Neutrophil (primary cell): ENCODE data around the gene CLEC1B.
"Not testable (repeated sequence)": the region's sequence is repeated elsewhere in the genome, so short reads cannot be mapped to it uniquely, and the experiment has no call there.

Experiments used
- H3K27ac ChIP-seq: fragments of 200-600 bp; sonication (generic); 2 replicates; pipeline ENCODE4 v1.5.1; 2016; ENCODE audit warnings: mild to moderate bottlenecking, moderate library complexity
- H3K27me3 ChIP-seq: fragments of 200-600 bp; sonication (generic); 2 replicates; pipeline ENCODE4 v1.6.0; 2016; ENCODE audit warnings: mild to moderate bottlenecking
- H3K36me3 ChIP-seq: fragments of 200-600 bp; sonication (generic); 2 replicates; pipeline ENCODE4 v1.5.1; 2017
- H3K4me1 ChIP-seq, 2 experiments: fragments of 200-600 bp in 1 of 2; sonication (generic) in 1 of 2; 1 replicate in 1 of 2; 2 replicates in 1 of 2; pipeline versions ENCODE4 v1.5.1 to v1.6.1; 2013 to 2016; ENCODE audit warnings: low read depth in 1 of 2, low read length in 1 of 2, mild to moderate bottlenecking in 1 of 2, moderate library complexity in 1 of 2; ENCODE audit not compliant: control insufficient read depth in 1 of 2, insufficient read depth in 1 of 2
- H3K4me3 ChIP-seq, 2 experiments: fragments of 200-600 bp in 1 of 2; sonication (generic) in 1 of 2; 1 replicate in 1 of 2; 2 replicates in 1 of 2; pipeline ENCODE4 v1.5.1; 2013 to 2016; ENCODE audit warnings: low read depth in 1 of 2, low read length in 1 of 2, mild to moderate bottlenecking in 1 of 2, moderate library complexity in 1 of 2
- H3K9me3 ChIP-seq: fragments of 200-600 bp; sonication (generic); 2 replicates; pipeline ENCODE4 v1.5.1; 2016
- TF ChIP-seq, protein P1 (sequence below): fragments of 200-600 bp; sonication (generic); IDR thresholded peaks from 2 replicates; pipeline ENCODE4 v1.5.1; 2016; ENCODE audit warnings: antibody characterized with exemption

CLEC1B gene

DNA sequence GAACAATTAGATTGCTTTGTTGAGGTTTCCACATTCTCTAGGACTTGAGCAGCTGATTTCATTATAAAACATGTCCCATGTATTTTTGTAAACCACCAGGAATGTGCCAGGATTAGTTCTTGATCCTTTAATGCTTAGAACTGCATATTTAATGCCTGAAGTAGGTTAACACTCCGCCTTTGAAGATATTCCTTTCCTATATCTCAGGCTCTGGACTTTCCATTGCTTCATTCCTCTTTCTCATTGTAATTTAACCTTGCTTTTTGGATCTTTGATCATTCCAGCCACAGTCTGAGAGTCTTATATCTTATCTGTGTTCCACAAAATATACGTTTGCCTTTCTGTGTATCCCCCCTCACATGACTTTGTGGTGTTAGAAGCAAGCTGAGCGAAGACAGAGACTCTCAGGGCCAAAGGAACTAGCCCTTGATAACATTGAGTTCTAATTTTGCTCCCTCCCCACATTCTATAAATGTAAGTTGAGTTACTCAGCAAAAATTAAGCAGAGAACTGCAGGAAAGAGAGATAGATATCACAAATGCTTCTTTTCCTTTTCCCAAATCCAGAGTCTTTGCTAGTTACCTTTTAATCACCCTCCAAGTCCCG is 2.4 kb upstream of the CLEC1B start:
- H3K36me3 ChIP-seq: no peaks in the 10 kb centered on the region
- H3K9me3 ChIP-seq: no peaks in the 10 kb centered on the region
- no peaks in the 10 kb centered on the region for H3K27me3 ChIP-seq
- no peak overlapping the region for H3K27ac ChIP-seq
- H3K4me3 ChIP-seq: no peak overlapping the region
- peaks cover 0 to 3% of the 10 kb centered on the region in 2 experiments for H3K4me1 ChIP-seq
- TF ChIP-seq, protein P1, sequence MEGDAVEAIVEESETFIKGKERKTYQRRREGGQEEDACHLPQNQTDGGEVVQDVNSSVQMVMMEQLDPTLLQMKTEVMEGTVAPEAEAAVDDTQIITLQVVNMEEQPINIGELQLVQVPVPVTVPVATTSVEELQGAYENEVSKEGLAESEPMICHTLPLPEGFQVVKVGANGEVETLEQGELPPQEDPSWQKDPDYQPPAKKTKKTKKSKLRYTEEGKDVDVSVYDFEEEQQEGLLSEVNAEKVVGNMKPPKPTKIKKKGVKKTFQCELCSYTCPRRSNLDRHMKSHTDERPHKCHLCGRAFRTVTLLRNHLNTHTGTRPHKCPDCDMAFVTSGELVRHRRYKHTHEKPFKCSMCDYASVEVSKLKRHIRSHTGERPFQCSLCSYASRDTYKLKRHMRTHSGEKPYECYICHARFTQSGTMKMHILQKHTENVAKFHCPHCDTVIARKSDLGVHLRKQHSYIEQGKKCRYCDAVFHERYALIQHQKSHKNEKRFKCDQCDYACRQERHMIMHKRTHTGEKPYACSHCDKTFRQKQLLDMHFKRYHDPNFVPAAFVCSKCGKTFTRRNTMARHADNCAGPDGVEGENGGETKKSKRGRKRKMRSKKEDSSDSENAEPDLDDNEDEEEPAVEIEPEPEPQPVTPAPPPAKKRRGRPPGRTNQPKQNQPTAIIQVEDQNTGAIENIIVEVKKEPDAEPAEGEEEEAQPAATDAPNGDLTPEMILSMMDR: no peak

DNA sequence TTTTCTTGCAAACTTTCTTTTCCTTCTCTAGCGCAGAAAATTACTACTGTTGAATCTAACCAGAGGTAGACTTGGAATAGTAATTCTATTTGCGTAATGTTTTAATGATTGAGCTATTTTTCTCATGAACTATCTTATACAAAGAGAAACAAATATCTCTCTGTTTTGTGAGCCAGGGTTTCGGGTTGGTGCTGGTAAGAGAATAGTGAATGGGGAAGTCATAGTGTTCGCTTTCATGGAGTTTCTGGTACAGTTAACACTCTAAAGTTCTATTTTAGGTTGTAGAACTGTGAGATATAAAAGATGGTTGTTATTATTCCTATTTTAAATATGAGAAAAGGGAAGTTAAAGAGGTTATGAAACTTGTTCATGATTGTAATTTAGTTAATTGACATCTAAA is 6.6 kb downstream of the CLEC1B start:
- Histone ChIP-seq H3K36me3 (peaks cover 5% of the 10 kb centered on the region), H3K9me3 (no peaks in the 10 kb centered on the region), H3K27me3 (no peaks in the 10 kb centered on the region), H3K4me3 (no peak overlapping the region), H3K27ac (peak overlapping the region; percentile 30), H3K4me1 (peaks cover 15 to 17% of the 10 kb centered on the region in 2 experiments)
- TF ChIP-seq, protein P1: no peak

DNA sequence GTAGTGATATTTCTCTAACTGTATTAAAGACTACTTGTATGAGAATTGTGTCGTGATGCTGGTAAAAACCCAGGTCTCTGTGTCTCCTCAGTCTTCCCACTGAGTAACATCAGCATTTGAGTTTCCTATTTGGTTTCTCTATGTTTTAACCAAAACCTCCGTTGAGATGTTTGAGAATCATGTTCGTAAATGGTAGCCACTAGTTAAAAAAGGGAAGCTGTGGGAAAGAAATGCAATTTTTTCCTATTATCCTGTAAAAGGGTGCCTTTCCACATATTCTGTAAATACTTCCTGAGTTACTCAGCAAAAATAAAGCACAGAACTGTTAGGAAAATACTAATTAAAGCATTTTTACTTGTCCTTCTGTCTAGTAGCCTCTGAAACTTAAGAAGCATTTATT is 7.0 kb downstream of the CLEC1B start:
- Histone ChIP-seq H3K27ac (peak overlapping the region; percentile 30), H3K9me3 (no peaks in the 10 kb centered on the region), H3K36me3 (peaks cover 8% of the 10 kb centered on the region), H3K4me3 (no peak overlapping the region), H3K4me1 (peaks cover 15 to 17% of the 10 kb centered on the region in 2 experiments), H3K27me3 (no peaks in the 10 kb centered on the region)
- TF ChIP-seq, protein P1: no peak

DNA sequence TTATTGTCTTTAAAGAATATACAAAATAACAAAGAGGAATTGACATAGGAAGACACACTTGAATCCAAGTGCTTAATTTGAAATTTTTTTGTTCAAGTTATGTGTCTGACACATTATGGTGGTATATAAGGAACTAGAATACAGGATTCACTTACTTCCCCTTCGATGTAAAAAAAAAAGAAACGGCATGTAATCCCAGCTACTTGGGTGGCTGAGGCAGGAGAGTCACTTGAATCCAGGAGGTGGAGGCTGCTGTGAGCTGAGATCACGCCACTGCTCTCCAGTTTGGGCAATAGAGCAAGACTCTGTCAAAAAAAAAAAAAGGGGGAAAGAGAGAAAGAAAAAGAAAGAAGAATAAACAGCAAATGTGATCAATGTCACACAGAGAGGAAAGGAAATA is 18.8 kb downstream of the CLEC1B start:
- Histone ChIP-seq H3K36me3 (peaks cover 50% of the 10 kb centered on the region), H3K4me1 (peaks cover 44 to 48% of the 10 kb centered on the region in 2 experiments), H3K4me3 (no peak overlapping the region), H3K27ac (peak overlapping the region; percentile 82), H3K27me3 (no peaks in the 10 kb centered on the region), H3K9me3 (no peaks in the 10 kb centered on the region)
- TF ChIP-seq, protein P1: no peak

DNA sequence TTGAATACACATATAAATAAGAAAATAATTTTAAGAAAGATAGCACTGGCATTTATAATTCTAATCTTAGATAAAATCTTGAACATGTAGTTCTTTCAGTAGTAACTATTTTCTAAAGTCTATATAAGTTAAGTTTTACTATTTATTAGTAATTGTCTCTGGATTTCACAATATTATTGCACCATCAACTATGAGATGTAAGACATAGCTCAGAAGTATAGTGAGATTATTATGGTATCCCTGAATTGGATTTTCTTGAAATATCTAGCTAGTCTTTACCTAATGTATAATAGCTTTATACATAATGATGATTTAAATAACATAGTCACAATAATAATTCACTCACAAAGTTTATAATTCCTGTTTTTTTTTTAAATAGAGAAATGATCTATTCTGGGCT is 21.0 kb downstream of the CLEC1B start:
- Histone ChIP-seq H3K9me3 (no peaks in the 10 kb centered on the region), H3K27ac (peak overlapping the region; percentile 82), H3K27me3 (no peaks in the 10 kb centered on the region), H3K4me3 (no peak overlapping the region), H3K36me3 (peaks cover 28% of the 10 kb centered on the region), H3K4me1 (peaks cover 66 to 70% of the 10 kb centered on the region in 2 experiments)
- TF ChIP-seq, protein P1: no peak

DNA sequence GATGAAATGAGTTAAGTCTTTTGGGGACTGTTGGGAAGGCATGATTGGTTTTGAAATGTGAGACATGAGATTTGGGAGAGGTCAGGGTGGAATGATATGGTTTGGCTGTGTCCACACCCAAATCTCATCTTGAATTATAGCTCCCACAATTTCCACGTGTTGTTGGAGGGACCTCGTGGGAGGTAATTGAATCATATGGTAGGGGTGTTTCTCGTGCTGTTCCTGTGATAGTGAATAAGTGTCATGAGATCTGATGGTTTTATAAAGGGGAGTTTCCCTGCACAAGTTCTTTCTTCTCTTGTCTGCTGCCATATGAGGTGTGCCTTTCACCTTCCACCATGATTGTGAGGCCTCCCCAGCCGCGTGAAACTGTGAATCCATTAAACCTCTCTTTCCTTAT is 22.3 kb downstream of the CLEC1B start:
- H3K27ac ChIP-seq: peak overlapping the region; percentile 82
- peaks cover 77 to 83% of the 10 kb centered on the region in 2 experiments for H3K4me1 ChIP-seq
- H3K9me3 ChIP-seq, H3K4me3 ChIP-seq, H3K27me3 ChIP-seq: not testable (repeated sequence)
- H3K36me3 ChIP-seq: peaks cover 15% of the 10 kb centered on the region
